Skin epidermis (tissue), 12 donors: ENCODE results near the gene NDUFAF3.
A peak's percentile ranks its signal among the peaks of the same experiment; 100 is the strongest.

Experiments
- H3K27ac ChIP-seq, 21 experiments: fragments of 200-600 bp; sonication (generic) in 11 of 21; one replicate each; pipeline ENCODE4 v1.5.0; 2020; ENCODE audit warnings: mild to moderate bottlenecking in 3 of 21, inconsistent platforms in 2 of 21, moderate library complexity in 2 of 21
- H3K4me3 ChIP-seq, 7 experiments: fragments of 200-600 bp; sonication (generic) in 2 of 7; one replicate each; pipeline ENCODE4 v1.5.0; 2020; ENCODE audit warnings: inconsistent platforms in 2 of 7, mild to moderate bottlenecking in 2 of 7, moderate library complexity in 1 of 7

The NDUFAF3 gene

GRCh38 chr3:49015765-49016164 lies 6.2 kb upstream of the NDUFAF3 start:
- H3K27ac ChIP-seq: no peak overlapping the region
- H3K4me3 ChIP-seq: no peak overlapping the region

- no peak overlapping the region for H3K4me3 ChIP-seq
- peak overlapping the region in 1 of 21 experiments; percentile 88 for H3K27ac ChIP-seq
Measured at GRCh38 chr3:49016414-49017228, 5.3 kb upstream of the NDUFAF3 start.

GRCh38 chr3:49017229-49017970 lies 4.5 kb upstream of the NDUFAF3 start:
- Histone ChIP-seq H3K4me3 (peak overlapping the region; percentile 77 to 97 (median 81)), H3K27ac (peak overlapping the region in 19 of 21 experiments; percentile 64 to 100 (median 84))

GRCh38 chr3:49017971-49018706 lies 3.8 kb upstream of the NDUFAF3 start, which contains the start of gene DALRD3:
Gene DALRD3 (minus strand): TSS chr3:49018580. CDS start chr3:49018564, 16 bp downstream.
- H3K4me3 ChIP-seq: peak within 1 kb of the TSS; percentile 77 to 97 (median 81)
- H3K27ac ChIP-seq: peak within 1 kb of the TSS; percentile 13 to 100 (median 81)

GRCh38 chr3:49018707-49019006 lies 3.3 kb upstream of the NDUFAF3 start:
- peak overlapping the region; percentile 77 to 97 (median 81) for H3K4me3 ChIP-seq
- peak overlapping the region; percentile 13 to 100 (median 81) for H3K27ac ChIP-seq

GRCh38 chr3:49019941-49020329 lies 2.0 kb upstream of the NDUFAF3 start:
- Histone ChIP-seq H3K27ac (peak overlapping the region in 19 of 21 experiments; percentile 94 to 100 (median 99)), H3K4me3 (peak overlapping the region; percentile 76 to 97 (median 82))

- peak overlapping the region; percentile 76 to 97 (median 82) for H3K4me3 ChIP-seq
- H3K27ac ChIP-seq: peak overlapping the region; percentile 68 to 100 (median 99)
Measured at GRCh38 chr3:49020330-49021212, 1.4 kb upstream of the NDUFAF3 start.

GRCh38 chr3:49021213-49021812 lies 608 bp upstream of the NDUFAF3 start:
- H3K27ac ChIP-seq: peak overlapping the region; percentile 92 to 100 (median 99)

GRCh38 chr3:49022688-49023171 lies 809 bp downstream of the NDUFAF3 start:
- peak overlapping the region in 20 of 21 experiments; percentile 94 to 100 (median 99) for H3K27ac ChIP-seq
- H3K4me3 ChIP-seq: peak overlapping the region; percentile 76 to 97 (median 82)

More at GRCh38 chr3:49021213-49021812, 608 bp upstream of the NDUFAF3 start:
- peak overlapping the region; percentile 76 to 97 (median 82) for H3K4me3 ChIP-seq

GRCh38 chr3:49023775-49024174 lies 1.9 kb downstream of the NDUFAF3 start:
- Histone ChIP-seq H3K4me3 (no peak overlapping the region), H3K27ac (no peak overlapping the region)

GRCh38 chr3:49024449-49024848 lies 2.5 kb downstream of the NDUFAF3 start:
- H3K4me3 ChIP-seq: no peak overlapping the region
- H3K27ac ChIP-seq: no peak overlapping the region

GRCh38 chr3:49025005-49025792 lies 3.3 kb downstream of the NDUFAF3 start:
- H3K4me3 ChIP-seq: no peak overlapping the region
- H3K27ac ChIP-seq: no peak overlapping the region

- H3K27ac ChIP-seq: no peak overlapping the region
Measured at GRCh38 chr3:49025793-49026520, 4.0 kb downstream of the NDUFAF3 start.

GRCh38 chr3:49026536-49026935 lies 4.6 kb downstream of the NDUFAF3 start:
- no peak overlapping the region for H3K4me3 ChIP-seq
- no peak overlapping the region for H3K27ac ChIP-seq

More at GRCh38 chr3:49025793-49026520, 4.0 kb downstream of the NDUFAF3 start:
- H3K4me3 ChIP-seq: no peak overlapping the region

- H3K4me3 ChIP-seq: peak overlapping the region in 1 of 7 experiments; percentile 3
- H3K27ac ChIP-seq: peak overlapping the region in 2 of 21 experiments; percentile 96 to 97
Measured at GRCh38 chr3:49027634-49028033, 5.7 kb downstream of the NDUFAF3 start.

GRCh38 chr3:49028298-49028672 lies 6.4 kb downstream of the NDUFAF3 start:
- Histone ChIP-seq H3K4me3 (peak overlapping the region; percentile 43 to 74 (median 64)), H3K27ac (peak overlapping the region in 13 of 21 experiments; percentile 79 to 98 (median 93))
